Neural crest cell (in vitro differentiated cells): ENCODE measurements around the gene PLK3. TPM values are rescaled to one million over a fixed set of nuclear protein-coding genes. Genes with fewer than 3 reads are reported as not detected.
"Not testable (repeated sequence)": the region's sequence is repeated elsewhere in the genome, so short reads cannot be mapped to it uniquely, and the experiment has no call there.

ENCODE experiments used
- DNase-seq: peaks from one replicate; pipeline ENCODE4 v3.0.0; 2021; ENCODE audit warnings: low read depth, mixed read lengths, low spot score
- H3K27ac Mint-ChIP-seq: one replicate; pipeline ENCODE4 v1.8.0; 2021; ENCODE audit warnings: mild to moderate bottlenecking, mixed read lengths; ENCODE audit not compliant: unreplicated experiment
- H3K27me3 Mint-ChIP-seq: 2 replicates; pipeline ENCODE4 v1.8.0; 2021; ENCODE audit warnings: low read depth, mild to moderate bottlenecking, mixed read lengths
- H3K36me3 Mint-ChIP-seq: 2 replicates; pipeline ENCODE4 v1.8.0; 2021; ENCODE audit warnings: low read depth, mild to moderate bottlenecking, mixed read lengths
- H3K4me1 Mint-ChIP-seq: 2 replicates; pipeline ENCODE4 v1.8.0; 2021; ENCODE audit warnings: mixed read lengths
- H3K4me3 Mint-ChIP-seq: one replicate; pipeline ENCODE4 v1.8.0; 2021; ENCODE audit warnings: mild to moderate bottlenecking, mixed read lengths
- H3K9me3 Mint-ChIP-seq: 2 replicates; pipeline ENCODE4 v1.8.0; 2021; ENCODE audit warnings: mixed read lengths
- long read RNA-seq: library from polyadenylated mRNA; unstranded; transcript quantifications from one replicate; pipeline ENCODE4 v2.0.0, GENCODE V29; 2020
- total RNA-seq: library from RNA; stranded (reverse); gene quantifications from 2 replicates; pipeline ENCODE4 v1.2.1, GENCODE V29; 2021
- TF ChIP-seq, protein P1 (sequence below): fragments of 200-600 bp; sonication (generic); conservative IDR thresholded peaks from 2 replicates; pipeline ENCODE4 v1.5.0; 2021; ENCODE audit warnings: antibody characterized with exemption, mild to moderate bottlenecking

PLK3 gene
- total RNA-seq, result 15.3 and 15.7 TPM in 2 replicates
- long read RNA-seq, partial matches to known transcripts, result 2 of 4 reads
- long read RNA-seq, other reads (novel, unspliced or antisense), result 1 of 4 reads

DNA sequence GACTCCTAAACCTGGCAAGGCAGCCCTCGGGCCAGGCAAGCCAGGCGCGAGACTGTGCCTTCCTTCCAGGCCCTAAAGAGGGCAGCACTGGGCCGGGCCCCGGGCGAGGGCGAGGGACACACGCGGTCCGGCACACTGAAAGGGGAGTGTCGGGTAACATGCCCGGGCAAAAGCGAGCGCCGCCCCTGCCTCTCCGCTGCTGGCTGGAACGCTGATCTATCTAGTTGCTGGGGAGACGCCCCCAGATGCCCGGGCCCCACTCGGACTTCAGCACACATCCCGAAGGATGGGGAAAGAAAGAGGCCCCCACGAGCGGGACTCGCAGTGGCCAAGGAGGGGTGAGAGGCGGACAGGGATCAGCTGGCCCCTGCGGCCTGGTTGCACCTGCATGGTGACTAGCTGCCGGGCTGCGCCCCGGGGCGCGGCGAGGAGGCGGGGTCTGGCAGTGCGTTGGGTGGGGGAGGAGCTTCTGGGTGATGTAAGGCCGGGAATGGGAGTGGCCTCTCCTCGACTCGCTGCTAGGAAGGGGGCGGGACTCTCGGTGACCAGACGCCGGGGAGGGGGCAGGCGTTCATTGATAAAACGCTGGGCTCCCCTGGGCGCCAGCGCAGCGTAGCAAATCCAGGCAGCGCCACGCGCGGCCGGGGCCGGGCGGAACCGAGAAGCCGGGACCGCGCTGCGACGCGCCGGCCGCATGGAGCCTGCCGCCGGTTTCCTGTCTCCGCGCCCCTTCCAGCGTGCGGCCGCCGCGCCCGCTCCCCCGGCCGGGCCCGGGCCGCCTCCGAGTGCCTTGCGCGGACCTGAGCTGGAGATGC, at the start of gene PLK3:
TSS of gene PLK3 (plus strand) at position 608 of the 815 bp plus-strand sequence. CDS start at position 695, 87 bp downstream.
- H3K4me3 Mint-ChIP-seq, result peak within 1 kb of the TSS; percentile 97
- peaks cover 4% of the 10 kb centered on the region for H3K27me3 Mint-ChIP-seq
- H3K4me1 Mint-ChIP-seq, result peaks cover 30% of the 10 kb centered on the region
- H3K36me3 Mint-ChIP-seq, result peaks cover 3% of the 10 kb centered on the region
- H3K27ac Mint-ChIP-seq, result peak within 1 kb of the TSS; percentile 100
- peak; percentile 93 for DNase-seq
- TF ChIP-seq, protein P1, sequence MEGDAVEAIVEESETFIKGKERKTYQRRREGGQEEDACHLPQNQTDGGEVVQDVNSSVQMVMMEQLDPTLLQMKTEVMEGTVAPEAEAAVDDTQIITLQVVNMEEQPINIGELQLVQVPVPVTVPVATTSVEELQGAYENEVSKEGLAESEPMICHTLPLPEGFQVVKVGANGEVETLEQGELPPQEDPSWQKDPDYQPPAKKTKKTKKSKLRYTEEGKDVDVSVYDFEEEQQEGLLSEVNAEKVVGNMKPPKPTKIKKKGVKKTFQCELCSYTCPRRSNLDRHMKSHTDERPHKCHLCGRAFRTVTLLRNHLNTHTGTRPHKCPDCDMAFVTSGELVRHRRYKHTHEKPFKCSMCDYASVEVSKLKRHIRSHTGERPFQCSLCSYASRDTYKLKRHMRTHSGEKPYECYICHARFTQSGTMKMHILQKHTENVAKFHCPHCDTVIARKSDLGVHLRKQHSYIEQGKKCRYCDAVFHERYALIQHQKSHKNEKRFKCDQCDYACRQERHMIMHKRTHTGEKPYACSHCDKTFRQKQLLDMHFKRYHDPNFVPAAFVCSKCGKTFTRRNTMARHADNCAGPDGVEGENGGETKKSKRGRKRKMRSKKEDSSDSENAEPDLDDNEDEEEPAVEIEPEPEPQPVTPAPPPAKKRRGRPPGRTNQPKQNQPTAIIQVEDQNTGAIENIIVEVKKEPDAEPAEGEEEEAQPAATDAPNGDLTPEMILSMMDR, result peak; percentile 91
- no peaks in the 10 kb centered on the region for H3K9me3 Mint-ChIP-seq

- no peaks in the 10 kb centered on the region for H3K9me3 Mint-ChIP-seq
Measured at GRCh38 chr1:44757420-44757819, 42.8 kb upstream of the PLK3 start.

GRCh38 chr1:44759077-44759476, 41.1 kb upstream of the PLK3 start:
- Mint-ChIP-seq H3K27ac (no peak overlapping the region), H3K36me3 (peaks cover 18% of the 10 kb centered on the region), H3K27me3 (no peaks in the 10 kb centered on the region), H3K9me3 (no peaks in the 10 kb centered on the region), H3K4me1 (no peaks in the 10 kb centered on the region), H3K4me3 (no peak overlapping the region)
- TF ChIP-seq, protein P1, result no peak
- no peak for DNase-seq

More at GRCh38 chr1:44757420-44757819, 42.8 kb upstream of the PLK3 start:
- no peak for DNase-seq
- Mint-ChIP-seq H3K27me3 (no peaks in the 10 kb centered on the region), H3K4me1 (no peaks in the 10 kb centered on the region), H3K27ac (no peak overlapping the region), H3K36me3 (peaks cover 10% of the 10 kb centered on the region), H3K4me3 (no peak overlapping the region)
- TF ChIP-seq, protein P1, result no peak

DNA sequence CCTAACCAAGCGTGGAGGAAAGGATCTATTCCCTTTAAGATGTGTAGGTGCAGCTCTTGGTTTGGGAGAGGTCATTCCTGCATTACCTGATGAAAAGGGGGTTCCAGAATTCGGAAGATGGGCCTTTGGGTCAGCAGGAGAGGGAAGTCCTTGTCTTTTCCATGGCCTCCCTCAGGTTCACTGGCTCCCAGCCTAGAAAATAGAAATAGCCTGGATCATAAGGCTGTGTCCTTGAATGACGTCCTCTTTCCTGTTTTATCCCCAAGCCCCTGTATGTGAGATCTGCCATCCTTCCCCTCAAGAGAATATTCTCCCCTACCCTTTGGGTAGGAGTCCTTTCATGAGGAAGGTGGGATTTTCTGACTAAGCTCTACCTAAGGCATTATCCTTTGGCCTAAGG, 39.3 kb upstream of the PLK3 start:
- H3K36me3 Mint-ChIP-seq, result peaks cover 18% of the 10 kb centered on the region

DNA sequence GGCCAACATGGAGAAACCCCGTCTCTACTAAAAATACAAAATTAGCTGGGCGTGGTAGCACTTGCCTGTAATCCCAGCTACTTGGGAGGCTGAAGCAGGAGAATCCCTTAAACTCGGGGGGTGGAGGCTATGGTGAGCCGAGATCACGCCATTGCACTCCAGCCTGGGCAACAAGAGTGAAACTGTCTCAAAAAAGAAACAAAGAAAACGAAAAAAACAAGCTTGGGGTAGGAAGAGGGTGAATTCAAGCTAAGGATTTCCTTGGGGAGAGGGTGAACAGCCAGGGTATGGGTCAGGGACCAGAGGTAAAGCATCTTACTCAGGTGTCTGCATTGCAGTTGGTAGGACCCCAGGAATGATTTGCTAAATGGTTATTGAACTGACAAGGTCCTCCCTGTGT, 33.8 kb upstream of the PLK3 start:
- H3K27me3 Mint-ChIP-seq, H3K9me3 Mint-ChIP-seq, H3K27ac Mint-ChIP-seq, DNase-seq, H3K4me3 Mint-ChIP-seq, H3K4me1 Mint-ChIP-seq: not testable (repeated sequence)
- H3K36me3 Mint-ChIP-seq, result peaks cover 16% of the 10 kb centered on the region

More for the DNA sequence above, 39.3 kb upstream of the PLK3 start:
- H3K9me3 Mint-ChIP-seq, result no peaks in the 10 kb centered on the region
- H3K4me1 Mint-ChIP-seq, result no peaks in the 10 kb centered on the region
- no peak for DNase-seq
- TF ChIP-seq, protein P1, result no peak
- no peaks in the 10 kb centered on the region for H3K27me3 Mint-ChIP-seq
- H3K27ac Mint-ChIP-seq, result no peak overlapping the region
- no peak overlapping the region for H3K4me3 Mint-ChIP-seq
